Breast epithelium (tissue), 3 donors: Measurements from ENCODE around the gene STXBP4.

Experiments used
- CTCF ChIP-seq, 3 donors: fragments of 450-650 bp; IDR thresholded peaks; one replicate each; pipeline ENCODE4 v1.5.1; 2016 to 2017; ENCODE audit warnings: antibody characterized with exemption in 3 of 3, mild to moderate bottlenecking in 3 of 3, moderate library complexity in 3 of 3
- POLR2A ChIP-seq: fragments of 450-650 bp; IDR thresholded peaks from one replicate; pipeline ENCODE4 v1.6.1; 2016; ENCODE audit warnings: antibody characterized with exemption, mild to moderate bottlenecking, moderate library complexity
- POLR2AphosphoS5 ChIP-seq, 3 donors: sonication (generic); formaldehyde crosslinking; IDR thresholded peaks; one replicate each; pipeline ENCODE4 v1.6.1; 2017; ENCODE audit warnings: antibody characterized with exemption in 3 of 3

DNA sequence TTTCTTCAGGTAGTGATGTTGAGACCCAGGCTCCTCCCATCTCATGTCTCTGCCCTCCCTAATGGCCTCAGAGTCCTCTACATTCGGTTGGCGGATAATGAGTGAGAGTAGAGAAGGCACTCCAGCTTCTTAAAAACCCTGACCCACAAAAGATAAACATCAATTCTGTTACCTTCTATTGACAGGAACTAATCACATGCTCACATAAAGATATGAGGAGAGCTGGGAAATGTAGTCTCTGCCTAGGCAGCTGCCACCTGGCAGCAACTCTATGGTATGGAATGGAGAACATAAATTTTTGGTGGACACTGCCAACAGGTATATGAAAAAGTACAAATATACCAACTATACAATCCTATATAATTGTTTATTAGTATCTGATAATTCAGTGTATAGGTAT is 185.5 kb downstream of the STXBP4 start:
- no peak for TF ChIP-seq POLR2AphosphoS5 (IDR thresholded peaks at IDR 0.05)
- no peak for TF ChIP-seq CTCF (IDR thresholded peaks at IDR 0.05)
- TF ChIP-seq POLR2A = no peak
